ENCODE measurements around the gene CA5B.
"Not testable (repeated sequence)": the region's sequence is repeated elsewhere in the genome, so short reads cannot be mapped to it uniquely, and the experiment has no call there.

DNA sequence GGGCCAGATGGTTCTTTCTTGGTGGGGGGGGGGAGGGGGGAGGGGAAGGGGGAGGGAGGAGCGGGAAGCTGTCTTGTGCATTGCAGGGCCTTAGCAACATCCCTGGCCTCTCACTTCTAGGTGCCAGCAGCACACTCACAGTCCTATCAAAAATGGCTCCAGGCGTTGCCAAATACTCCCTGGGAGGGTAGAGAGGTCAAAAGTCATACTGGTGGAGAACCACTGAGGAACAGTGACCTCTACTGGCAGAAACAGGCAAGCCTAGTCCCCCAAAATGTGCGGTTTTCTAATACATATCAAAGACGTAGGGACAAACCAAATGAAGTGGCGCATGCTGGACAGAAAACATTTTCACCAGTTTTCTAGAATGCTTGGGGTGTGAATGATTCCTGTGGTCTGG, 34.3 kb upstream of the CA5B start:
- TF ChIP-seq, protein P1, sequence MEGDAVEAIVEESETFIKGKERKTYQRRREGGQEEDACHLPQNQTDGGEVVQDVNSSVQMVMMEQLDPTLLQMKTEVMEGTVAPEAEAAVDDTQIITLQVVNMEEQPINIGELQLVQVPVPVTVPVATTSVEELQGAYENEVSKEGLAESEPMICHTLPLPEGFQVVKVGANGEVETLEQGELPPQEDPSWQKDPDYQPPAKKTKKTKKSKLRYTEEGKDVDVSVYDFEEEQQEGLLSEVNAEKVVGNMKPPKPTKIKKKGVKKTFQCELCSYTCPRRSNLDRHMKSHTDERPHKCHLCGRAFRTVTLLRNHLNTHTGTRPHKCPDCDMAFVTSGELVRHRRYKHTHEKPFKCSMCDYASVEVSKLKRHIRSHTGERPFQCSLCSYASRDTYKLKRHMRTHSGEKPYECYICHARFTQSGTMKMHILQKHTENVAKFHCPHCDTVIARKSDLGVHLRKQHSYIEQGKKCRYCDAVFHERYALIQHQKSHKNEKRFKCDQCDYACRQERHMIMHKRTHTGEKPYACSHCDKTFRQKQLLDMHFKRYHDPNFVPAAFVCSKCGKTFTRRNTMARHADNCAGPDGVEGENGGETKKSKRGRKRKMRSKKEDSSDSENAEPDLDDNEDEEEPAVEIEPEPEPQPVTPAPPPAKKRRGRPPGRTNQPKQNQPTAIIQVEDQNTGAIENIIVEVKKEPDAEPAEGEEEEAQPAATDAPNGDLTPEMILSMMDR (IDR thresholded peaks at IDR 0.05; ENCODE audit: poor library complexity, severe bottlenecking): not testable (repeated sequence)
- TF ChIP-seq EZH2 (IDR thresholded peaks at IDR 0.05; ENCODE audit: borderline replicate concordance, insufficient read depth, low read length, poor library complexity, severe bottlenecking); POLR2AphosphoS5 (IDR thresholded peaks at IDR 0.05); EP300 (conservative IDR thresholded peaks at IDR 0.05; ENCODE audit: poor library complexity, severe bottlenecking); REST (IDR thresholded peaks at IDR 0.05; ENCODE audit: borderline replicate concordance): not testable (repeated sequence)
